NCI-H2171 treated with DMSO at 0.1 percent for 48 hours (cell line): Measurements from ENCODE around the gene FRMD4A.
"Not testable (repeated sequence)": the region's sequence is repeated elsewhere in the genome, so short reads cannot be mapped to it uniquely, and the experiment has no call there.

Experiments
- DNase-seq: peaks from one replicate; lab custom pipeline; 2025; lab: John Stamatoyannopoulos, UW

FRMD4A gene

GRCh38 chr10:14102056-14102455 is 228.7 kb downstream of the FRMD4A start:
- DNase-seq: no peak

GRCh38 chr10:14099885-14100284 is 230.8 kb downstream of the FRMD4A start:
- no peak for DNase-seq

- peak; percentile 60 for DNase-seq
These were observed 236.8 kb downstream of the FRMD4A start for GRCh38 chr10:14093730-14094484.

GRCh38 chr10:14092799-14093198 is 237.9 kb downstream of the FRMD4A start:
- no peak for DNase-seq

- DNase-seq: peak; percentile 22
These were observed 241.0 kb downstream of the FRMD4A start for GRCh38 chr10:14089556-14090292.

- peak; percentile 66 for DNase-seq
These were observed 243.2 kb downstream of the FRMD4A start for GRCh38 chr10:14087566-14087965.

- DNase-seq: no peak
These were observed 244.1 kb downstream of the FRMD4A start for GRCh38 chr10:14086596-14086995.

- DNase-seq: no peak
These were observed 245.8 kb downstream of the FRMD4A start for GRCh38 chr10:14084875-14085274.

- no peak for DNase-seq
These were observed 249.9 kb downstream of the FRMD4A start for GRCh38 chr10:14080795-14081194.

- DNase-seq: no peak
These were observed 253.3 kb downstream of the FRMD4A start for GRCh38 chr10:14077430-14077829.

GRCh38 chr10:14074062-14074884 is 256.5 kb downstream of the FRMD4A start:
- peak; percentile 68 for DNase-seq

GRCh38 chr10:14072541-14072940 is 258.2 kb downstream of the FRMD4A start:
- DNase-seq: no peak

GRCh38 chr10:14071956-14072355 is 258.8 kb downstream of the FRMD4A start:
- DNase-seq: no peak

GRCh38 chr10:14068601-14069250 is 262.0 kb downstream of the FRMD4A start:
- no peak for DNase-seq

- DNase-seq: not testable (repeated sequence)
These were observed 263.1 kb downstream of the FRMD4A start for GRCh38 chr10:14067638-14068037.

- DNase-seq: no peak
These were observed 264.6 kb downstream of the FRMD4A start for GRCh38 chr10:14066106-14066505.

GRCh38 chr10:14063531-14064285 is 267.0 kb downstream of the FRMD4A start:
- DNase-seq: no peak

- DNase-seq: no peak
These were observed 268.0 kb downstream of the FRMD4A start for GRCh38 chr10:14062528-14063260.

GRCh38 chr10:14060320-14061070 is 270.2 kb downstream of the FRMD4A start:
- no peak for DNase-seq
